ENCODE results near the gene NTF4.
"Not testable (repeated sequence)": the region's sequence is repeated elsewhere in the genome, so short reads cannot be mapped to it uniquely, and the experiment has no call there.

Gene NTF4

GRCh38 chr19:49056902-49057596 is 7.6 kb downstream of the NTF4 start:
- DNase-seq (ENCODE audit: low read depth), result not testable (repeated sequence)

DNA sequence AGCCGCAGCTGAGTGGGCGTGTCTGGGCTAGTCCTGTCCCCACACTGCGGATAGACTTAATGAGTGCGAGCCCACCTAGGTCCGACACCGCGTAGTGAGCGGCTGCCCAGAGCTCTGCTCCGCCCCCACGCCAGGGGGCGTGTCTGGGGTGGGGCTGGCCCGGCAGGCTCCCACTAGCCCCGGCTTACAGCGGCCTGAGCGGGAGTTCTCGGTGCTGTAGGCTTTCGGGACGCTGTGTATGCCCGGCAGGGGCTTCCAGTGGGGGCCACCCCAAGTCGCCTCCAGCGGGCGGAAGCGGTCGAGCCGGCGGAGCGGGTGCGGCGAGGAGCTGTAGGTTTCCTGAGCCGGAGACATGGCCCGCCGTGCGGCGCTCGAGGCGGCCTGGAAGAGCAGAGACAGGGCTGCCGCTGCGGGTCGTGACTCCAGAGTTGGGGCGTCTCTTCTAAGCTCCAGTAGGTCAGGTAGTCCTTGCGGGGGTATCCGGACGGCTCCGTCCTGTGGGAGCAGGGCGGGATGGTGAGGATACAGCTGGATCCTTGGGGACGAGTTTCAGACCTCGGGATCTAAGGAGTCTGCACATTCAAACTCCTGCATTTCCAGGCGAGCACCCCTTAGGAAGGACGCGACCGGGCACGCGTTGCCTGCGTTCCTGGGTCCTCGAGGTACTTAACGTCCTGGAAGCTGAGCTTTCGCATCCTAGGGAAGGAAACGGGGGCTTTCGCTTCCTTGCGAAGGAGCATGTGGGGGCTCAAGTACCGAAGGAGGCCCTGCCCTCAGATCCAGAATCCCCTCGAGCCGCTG is 8.3 kb downstream of the NTF4 start:
- no peak for DNase-seq (ENCODE audit: low read depth)

- not testable (repeated sequence) for DNase-seq (ENCODE audit: low read depth)
These were observed 14.1 kb downstream of the NTF4 start for GRCh38 chr19:49050376-49051033.

DNA sequence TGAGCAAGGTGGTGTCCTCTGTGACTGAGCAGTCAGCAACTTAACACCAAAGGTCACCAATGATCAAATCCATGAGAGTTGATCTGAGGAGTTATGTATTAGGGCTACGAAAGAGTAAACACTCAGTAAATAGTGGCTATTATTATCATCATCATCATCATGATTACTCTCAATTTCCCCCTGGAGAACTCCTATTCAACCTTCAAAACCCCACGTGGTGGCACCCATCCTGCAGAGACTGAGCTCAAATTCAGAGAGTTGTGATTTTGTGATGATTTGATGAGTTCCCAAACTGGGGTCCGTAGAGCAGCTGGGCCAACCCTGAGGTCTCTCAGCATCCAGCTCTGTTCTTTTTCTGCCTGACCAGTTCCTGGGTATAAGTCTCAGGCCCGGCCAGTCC is 14.8 kb downstream of the NTF4 start:
- DNase-seq (ENCODE audit: low read depth), result not testable (repeated sequence)

DNA sequence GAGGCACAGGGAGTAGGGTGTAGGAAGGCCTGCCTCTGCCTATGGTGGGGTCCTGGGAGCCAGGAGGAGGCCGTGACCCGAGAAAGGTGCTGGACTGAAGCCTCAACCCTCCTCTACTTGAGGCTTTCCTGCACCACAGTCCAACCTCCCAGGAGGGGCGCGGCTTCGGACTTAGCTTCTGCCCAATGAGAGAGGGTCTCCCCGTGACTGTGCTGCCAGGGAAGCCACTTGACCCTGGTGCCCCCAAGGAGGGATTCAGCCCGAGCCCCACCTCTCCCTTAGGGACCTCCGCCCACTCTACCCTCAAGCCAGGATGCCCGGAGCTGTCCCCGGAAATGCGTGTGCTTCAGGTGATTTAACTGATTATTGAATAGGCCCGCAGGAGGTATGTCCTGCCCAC is 15.6 kb downstream of the NTF4 start, which contains the start of gene CGB8:
Gene CGB8, minus strand, starts transcription at position 101 of the 400 bp plus-strand sequence. CDS start 372 bp downstream, outside the sequence.
- not testable (repeated sequence) for DNase-seq (ENCODE audit: low read depth)

DNA sequence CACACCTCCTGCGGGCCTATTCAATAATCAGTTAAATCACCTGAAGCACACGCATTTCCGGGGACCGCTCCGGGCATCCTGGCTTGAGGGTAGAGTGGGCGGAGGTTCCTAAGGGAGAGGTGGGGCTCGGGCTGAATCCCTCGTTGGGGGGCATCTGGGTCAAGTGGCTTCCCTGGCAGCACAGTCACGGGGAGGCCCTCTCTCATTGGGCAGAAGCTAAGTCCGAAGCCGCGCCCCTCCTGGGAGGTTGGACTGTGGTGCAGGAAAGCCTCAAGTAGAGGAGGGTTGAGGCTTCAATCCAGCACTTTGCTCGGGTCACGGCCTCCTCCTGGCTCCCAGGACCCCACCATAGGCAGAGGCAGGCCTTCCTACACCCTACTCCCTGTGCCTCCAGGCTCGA is 21.1 kb downstream of the NTF4 start, which contains the start of gene CGB5:
Gene CGB5, plus strand, starts transcription at position 301 of the 400 bp plus-strand sequence. CDS start 362 bp downstream, outside the sequence.
- DNase-seq (ENCODE audit: low read depth), result not testable (repeated sequence)

- DNase-seq (ENCODE audit: low read depth), result not testable (repeated sequence)
These were observed 22.0 kb downstream of the NTF4 start for GRCh38 chr19:49042666-49043065.

GRCh38 chr19:49042177-49042576 is 22.4 kb downstream of the NTF4 start:
- DNase-seq (ENCODE audit: low read depth), result no peak

GRCh38 chr19:49039736-49040135 is 24.9 kb downstream of the NTF4 start:
- not testable (repeated sequence) for DNase-seq (ENCODE audit: low read depth)

DNA sequence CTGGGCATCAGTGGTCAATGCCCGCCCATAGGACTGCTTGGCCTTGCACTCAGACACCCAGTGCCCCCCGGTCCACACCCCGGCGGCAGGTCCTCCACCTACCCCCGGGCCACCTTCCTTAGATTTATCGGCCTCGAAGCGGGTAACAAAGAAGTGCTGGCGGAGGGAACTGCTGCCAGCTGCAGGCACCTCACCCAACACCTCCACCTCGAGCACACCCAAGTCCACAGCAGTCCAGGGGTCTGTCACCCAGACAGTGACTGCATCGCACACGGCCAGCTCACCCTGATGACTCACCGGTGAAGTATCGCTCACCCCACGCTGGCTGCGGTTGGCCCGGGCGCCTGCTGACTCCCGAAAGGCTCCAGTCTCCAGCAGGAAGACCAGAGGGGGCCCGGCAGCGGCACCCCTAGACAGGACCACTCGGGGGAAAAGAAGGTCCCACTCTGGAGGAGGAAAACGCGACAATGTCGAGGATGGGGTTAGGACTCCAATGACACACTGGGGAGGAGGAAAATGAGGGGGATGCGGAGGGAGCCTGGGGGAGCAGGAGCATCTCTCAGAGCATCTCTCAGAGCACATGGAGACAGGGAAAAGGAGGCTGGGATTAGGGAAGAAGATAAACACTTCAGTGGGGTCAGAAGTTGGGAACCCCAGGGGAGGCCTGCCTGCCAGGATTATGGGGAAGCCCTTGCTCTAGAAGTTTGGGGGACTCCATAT is 25.9 kb downstream of the NTF4 start:
- DNase-seq (ENCODE audit: low read depth), result not testable (repeated sequence)

GRCh38 chr19:49038111-49038510 is 26.5 kb downstream of the NTF4 start:
- not testable (repeated sequence) for DNase-seq (ENCODE audit: low read depth)

DNA sequence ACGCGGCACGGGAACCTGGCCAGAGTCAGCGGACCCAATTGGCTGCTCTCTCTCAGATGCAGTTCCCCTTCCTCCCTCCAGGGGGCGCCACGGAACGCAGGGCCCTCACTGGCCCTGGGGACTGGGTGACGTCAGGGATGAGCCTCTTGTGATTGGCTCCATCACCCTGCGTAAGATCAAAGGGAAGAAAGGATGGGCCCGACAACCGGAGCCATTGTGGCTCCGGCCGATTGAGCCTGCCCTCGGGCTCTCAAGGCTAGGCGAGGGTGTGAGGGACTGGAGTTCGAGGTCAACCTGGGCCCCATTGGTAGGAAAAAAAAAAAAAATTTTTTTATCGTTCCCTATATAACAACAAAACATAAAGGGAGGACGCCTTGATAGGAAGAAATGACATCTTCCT is 27.8 kb downstream of the NTF4 start, which contains the start of gene CGB1:
Gene CGB1, minus strand, starts transcription at position 81 of the 400 bp plus-strand sequence. CDS start 184 bp downstream, outside the sequence.
- DNase-seq (ENCODE audit: low read depth), result not testable (repeated sequence)

GRCh38 chr19:49031642-49032301 is 32.8 kb downstream of the NTF4 start, which contains the start of gene CGB2:
Gene CGB2 (plus strand): TSS chr19:49031890. CDS start chr19:49032096, 206 bp downstream.
- DNase-seq (ENCODE audit: low read depth), result not testable (repeated sequence)

DNA sequence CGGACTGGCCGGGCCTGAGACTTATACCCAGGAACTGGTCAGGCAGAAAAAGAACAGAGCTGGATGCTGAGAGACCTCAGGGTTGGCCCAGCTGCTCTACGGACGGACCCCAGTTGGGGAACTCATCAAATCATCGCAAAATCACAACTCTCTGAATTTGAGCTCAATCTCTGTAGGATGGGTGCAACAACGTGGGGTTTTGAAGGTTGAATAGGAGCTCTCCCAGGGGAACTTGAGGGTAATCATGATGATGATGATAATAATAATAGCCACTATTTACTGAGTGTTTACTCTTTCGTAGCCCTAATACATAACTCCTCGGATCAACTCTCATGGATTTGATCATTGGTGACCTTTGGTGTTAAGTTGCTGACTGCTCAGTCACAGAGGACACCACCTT is 34.3 kb downstream of the NTF4 start:
- DNase-seq (ENCODE audit: low read depth), result not testable (repeated sequence)

DNA sequence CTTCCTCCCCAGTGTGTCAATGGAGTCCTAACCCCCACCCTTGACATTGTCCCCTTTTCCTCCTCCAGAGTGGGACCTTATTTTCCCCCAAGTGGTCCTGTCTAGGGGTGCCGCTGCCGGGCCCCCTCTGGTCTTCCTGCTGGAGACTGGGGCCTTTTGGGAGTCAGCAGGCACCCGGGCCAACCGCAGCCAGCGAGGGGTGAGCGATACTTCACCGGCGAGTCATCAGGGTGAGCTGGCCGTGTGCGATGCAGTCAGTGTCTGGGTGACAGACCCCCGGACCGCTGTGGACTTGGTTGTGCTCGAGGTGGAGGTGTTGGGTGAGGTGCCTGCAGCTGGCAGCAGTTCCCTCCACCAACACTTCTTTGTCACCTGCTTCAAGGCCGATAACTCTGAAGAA is 34.9 kb downstream of the NTF4 start:
- not testable (repeated sequence) for DNase-seq (ENCODE audit: low read depth)

- not testable (repeated sequence) for DNase-seq (ENCODE audit: low read depth)
These were observed 35.9 kb downstream of the NTF4 start for GRCh38 chr19:49028686-49029085.

GRCh38 chr19:49025599-49025998 is 39.0 kb downstream of the NTF4 start:
- DNase-seq (ENCODE audit: low read depth), result not testable (repeated sequence)

DNA sequence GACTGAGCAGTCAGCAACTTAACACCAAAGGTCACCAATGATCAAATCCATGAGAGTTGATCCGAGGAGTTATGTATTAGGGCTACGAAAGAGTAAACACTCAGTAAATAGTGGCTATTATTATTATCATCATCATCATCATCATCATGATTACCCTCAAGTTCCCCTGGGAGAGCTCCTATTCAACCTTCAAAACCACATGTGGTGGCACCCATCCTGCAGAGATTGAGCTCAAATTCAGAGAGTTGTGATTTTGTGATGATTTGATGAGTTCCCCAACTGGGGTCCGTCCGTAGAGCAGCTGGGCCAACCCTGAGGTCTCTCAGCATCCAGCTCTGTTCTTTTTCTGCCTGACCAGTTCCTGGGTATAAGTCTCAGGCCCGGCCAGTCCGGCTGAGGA is 39.5 kb downstream of the NTF4 start:
- DNase-seq (ENCODE audit: low read depth), result not testable (repeated sequence)

GRCh38 chr19:49024233-49024632 is 40.4 kb downstream of the NTF4 start, which contains the start of gene CGB3:
Gene CGB3 (minus strand): TSS chr19:49024333. CDS start chr19:49023971, 362 bp downstream.
- not testable (repeated sequence) for DNase-seq (ENCODE audit: low read depth)

DNA sequence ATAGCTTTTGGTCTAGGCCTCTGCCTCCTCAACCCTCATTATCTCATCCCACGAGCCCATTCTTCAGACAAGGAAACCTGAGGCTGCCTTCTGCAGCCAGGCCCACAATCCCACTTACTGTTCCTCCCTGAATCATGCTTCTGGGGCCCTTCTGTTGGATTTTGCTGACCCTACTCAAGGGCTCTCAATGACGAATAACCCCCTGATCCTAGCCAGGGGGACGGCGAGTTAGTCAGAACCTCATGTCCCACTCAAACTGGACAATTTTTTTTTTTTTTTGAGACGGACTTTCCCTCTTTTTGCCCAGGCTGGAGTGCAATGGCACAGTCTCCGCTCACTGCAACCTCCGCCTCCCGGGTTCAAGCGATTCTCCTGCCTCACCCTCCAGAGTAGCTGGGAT is 42.5 kb downstream of the NTF4 start:
- no peak for DNase-seq (ENCODE audit: low read depth)

Data from stimulated activated CD8-positive, alpha-beta memory T cell treated with anti-CD3 and anti-CD28 coated beads, Interleukin-15, amount 100 ng/mL, for 1 hour (primary cell).